Measurements from ENCODE around the gene GOPC.
"Not testable (repeated sequence)": the region's sequence is repeated elsewhere in the genome, so short reads cannot be mapped to it uniquely, and the experiment has no call there.

Gene GOPC

GRCh38 chr6:117602151-117602898, at the start of gene GOPC:
Gene GOPC (minus strand): TSS chr6:117602511. CDS start chr6:117602288, 223 bp downstream.
- peak; percentile 92 for DNase-seq

GRCh38 chr6:117651984-117652383, 49.7 kb upstream of the GOPC start:
- DNase-seq, result not testable (repeated sequence)

GRCh38 chr6:117642976-117643375, 40.7 kb upstream of the GOPC start:
- DNase-seq, result no peak

- DNase-seq, result no peak
These were observed 35.5 kb upstream of the GOPC start for GRCh38 chr6:117637770-117638169.

GRCh38 chr6:117629119-117629660, 26.9 kb upstream of the GOPC start:
- DNase-seq, result no peak

- DNase-seq, result no peak
These were observed 25.2 kb upstream of the GOPC start for GRCh38 chr6:117627533-117627932.

GRCh38 chr6:117624869-117625481, 22.7 kb upstream of the GOPC start:
- no peak for DNase-seq

- DNase-seq, result no peak
These were observed 16.9 kb upstream of the GOPC start for GRCh38 chr6:117619178-117619577.

- no peak for DNase-seq
These were observed 15.1 kb upstream of the GOPC start for GRCh38 chr6:117617210-117618035.

- DNase-seq, result no peak
These were observed 14.3 kb upstream of the GOPC start for GRCh38 chr6:117616391-117617209.

- no peak for DNase-seq
These were observed 13.6 kb upstream of the GOPC start for GRCh38 chr6:117615750-117616390.

- no peak for DNase-seq
These were observed 11.7 kb upstream of the GOPC start for GRCh38 chr6:117613920-117614560.

GRCh38 chr6:117607511-117607910, 5.2 kb upstream of the GOPC start:
- no peak for DNase-seq

- DNase-seq, result peak; percentile 16
These were observed 3.0 kb upstream of the GOPC start for GRCh38 chr6:117605169-117605826.

GRCh38 chr6:117603821-117604220, 1.5 kb upstream of the GOPC start:
- no peak for DNase-seq

- DNase-seq, result no peak
These were observed 733 bp upstream of the GOPC start for GRCh38 chr6:117602899-117603588.

GRCh38 chr6:117601811-117602150, 530 bp downstream of the GOPC start:
- peak; percentile 60 for DNase-seq

- DNase-seq, result no peak
These were observed 2.1 kb downstream of the GOPC start for GRCh38 chr6:117600008-117600743.

- DNase-seq, result no peak
These were observed 4.6 kb downstream of the GOPC start for GRCh38 chr6:117597755-117598154.
